GM21619 (cell line): ENCODE results near the gene MIEF2.
"Not testable (repeated sequence)": the region's sequence is repeated elsewhere in the genome, so short reads cannot be mapped to it uniquely, and the experiment has no call there.

ENCODE experiments used
- ATAC-seq: cut with Tn5 transposase; IDR thresholded peaks from one replicate; pipeline ENCODE4 v1.9.1; 2021; ENCODE audit not compliant: unreplicated experiment

The MIEF2 gene

GRCh38 chr17:18285296-18285695 lies 24.8 kb downstream of the MIEF2 start:
- ATAC-seq = no peak

GRCh38 chr17:18291718-18292540 lies 31.5 kb downstream of the MIEF2 start:
- no peak for ATAC-seq

- ATAC-seq = not testable (repeated sequence)
Measured at GRCh38 chr17:18298061-18298460, 37.6 kb downstream of the MIEF2 start.

GRCh38 chr17:18300725-18301480 lies 40.4 kb downstream of the MIEF2 start:
- ATAC-seq = no peak

GRCh38 chr17:18303206-18303605 lies 42.7 kb downstream of the MIEF2 start:
- not testable (repeated sequence) for ATAC-seq

GRCh38 chr17:18309202-18309601 lies 48.7 kb downstream of the MIEF2 start:
- ATAC-seq = no peak

- ATAC-seq = no peak
Measured at GRCh38 chr17:18314059-18314730, 53.7 kb downstream of the MIEF2 start.

GRCh38 chr17:18314731-18315561 lies 54.5 kb downstream of the MIEF2 start, which contains the start of the genes SMCR8 and TOP3A:
Gene SMCR8 (plus strand): TSS chr17:18315293. CDS start chr17:18315790, 497 bp downstream.
Gene TOP3A (minus strand): TSS chr17:18314994. CDS start chr17:18314778, 216 bp downstream.
- peak; percentile 76 for ATAC-seq

GRCh38 chr17:18315562-18315922 lies 55.1 kb downstream of the MIEF2 start:
- no peak for ATAC-seq

- ATAC-seq = no peak
Measured at GRCh38 chr17:18315961-18316360, 55.5 kb downstream of the MIEF2 start.
